Hepatocyte (in vitro differentiated cells): ENCODE results near the gene EEFSEC. TPM values are rescaled to one million over a fixed set of nuclear protein-coding genes. Genes with fewer than 3 reads are reported as not detected.

Experiments
- DNase-seq: peaks from one replicate; pipeline ENCODE4 v3.0.0-alpha.2; 2016; ENCODE audit warnings: low spot score
- H2AFZ ChIP-seq: fragments of 200-600 bp; sonication (generic); 2 replicates; pipeline ENCODE4 v1.6.0; 2016; ENCODE audit warnings: antibody characterized with exemption, mild to moderate bottlenecking
- H3K27ac ChIP-seq: fragments of 200-600 bp; sonication (generic); 2 replicates; pipeline ENCODE4 v1.5.1; 2016; ENCODE audit warnings: mild to moderate bottlenecking
- H3K27me3 ChIP-seq: fragments of 200-600 bp; sonication (generic); 2 replicates; pipeline ENCODE4 v1.6.1; 2016
- H3K36me3 ChIP-seq: fragments of 200-600 bp; sonication (generic); replicated peaks from 2 replicates; pipeline ENCODE4 v1.5.1; 2016; ENCODE audit warnings: low read depth; ENCODE audit not compliant: insufficient read depth
- H3K4me1 ChIP-seq: fragments of 200-600 bp; sonication (generic); 2 replicates; pipeline ENCODE4 v1.5.1; 2016; ENCODE audit warnings: mild to moderate bottlenecking, moderate library complexity; ENCODE audit not compliant: insufficient read depth
- H3K4me2 ChIP-seq: fragments of 200-600 bp; sonication (generic); 2 replicates; pipeline ENCODE4 v1.6.0; 2016
- H3K4me3 ChIP-seq: fragments of 200-600 bp; sonication (generic); 2 replicates; pipeline ENCODE4 v1.5.1; 2016; ENCODE audit warnings: mild to moderate bottlenecking
- H3K79me2 ChIP-seq: fragments of 200-600 bp; sonication (generic); 2 replicates; pipeline ENCODE4 v1.6.0; 2017; ENCODE audit warnings: mild to moderate bottlenecking
- H3K9me2 ChIP-seq: fragments of 200-600 bp; sonication (generic); replicated peaks from 2 replicates; pipeline ENCODE4 v1.6.0; 2017; ENCODE audit warnings: mild to moderate bottlenecking; ENCODE audit not compliant: insufficient read depth
- H3K9me3 ChIP-seq: fragments of 200-600 bp; sonication (generic); 2 replicates; pipeline ENCODE4 v1.5.1; 2016; ENCODE audit warnings: low read depth, mild to moderate bottlenecking
- H4K20me1 ChIP-seq: fragments of 200-600 bp; sonication (generic); 2 replicates; pipeline ENCODE4 v1.6.0; 2016; ENCODE audit warnings: mild to moderate bottlenecking; ENCODE audit not compliant: insufficient read depth, poor library complexity, severe bottlenecking
- EZH2 ChIP-seq: fragments of 200-600 bp; sonication (generic); IDR thresholded peaks from 2 replicates; pipeline ENCODE4 v1.6.1; 2016; ENCODE audit warnings: antibody characterized with exemption, mild to moderate bottlenecking, borderline replicate concordance
- EZH2phosphoT487 ChIP-seq: fragments of 200-600 bp; sonication (generic); IDR thresholded peaks from one replicate; pipeline ENCODE4 v1.6.1; 2018; ENCODE audit warnings: antibody characterized with exemption, mild to moderate bottlenecking, low read depth, moderate library complexity; ENCODE audit not compliant: unreplicated experiment, severe bottlenecking
- WGBS: methylation state at CpG from one replicate; pipeline ENCODE4 v1.1.6; 2016; ENCODE audit warnings: low lambda C conversion rate; ENCODE audit errors: missing lambda C conversion rate; 5-methylcytosine and 5-hydroxymethylcytosine counted together
- polyA plus RNA-seq: library from polyadenylated mRNA; unstranded; fragments of >200 nt; fragmentation: Nextera tagmentation; extraction: Ambion mirVana; gene quantifications from 2 replicates; pipeline ENCODE4 v1.2.1, GENCODE V29; 2016
- total RNA-seq: library from RNA; depleted of rRNA; stranded (reverse); fragments of >200 nt; gene quantifications from 2 replicates; pipeline ENCODE4 v1.2.3, GENCODE V29; 2014
- TF ChIP-seq, protein P1 (sequence below): fragments of 200-600 bp; sonication (generic); IDR thresholded peaks from 2 replicates; pipeline ENCODE4 v1.5.1; 2016; ENCODE audit warnings: antibody characterized with exemption, mild to moderate bottlenecking; ENCODE audit not compliant: poor library complexity

Gene EEFSEC
- total and polyA plus RNA-seq, 2 experiments from 2014 or later, result 9.8 to 17.5 TPM

DNA sequence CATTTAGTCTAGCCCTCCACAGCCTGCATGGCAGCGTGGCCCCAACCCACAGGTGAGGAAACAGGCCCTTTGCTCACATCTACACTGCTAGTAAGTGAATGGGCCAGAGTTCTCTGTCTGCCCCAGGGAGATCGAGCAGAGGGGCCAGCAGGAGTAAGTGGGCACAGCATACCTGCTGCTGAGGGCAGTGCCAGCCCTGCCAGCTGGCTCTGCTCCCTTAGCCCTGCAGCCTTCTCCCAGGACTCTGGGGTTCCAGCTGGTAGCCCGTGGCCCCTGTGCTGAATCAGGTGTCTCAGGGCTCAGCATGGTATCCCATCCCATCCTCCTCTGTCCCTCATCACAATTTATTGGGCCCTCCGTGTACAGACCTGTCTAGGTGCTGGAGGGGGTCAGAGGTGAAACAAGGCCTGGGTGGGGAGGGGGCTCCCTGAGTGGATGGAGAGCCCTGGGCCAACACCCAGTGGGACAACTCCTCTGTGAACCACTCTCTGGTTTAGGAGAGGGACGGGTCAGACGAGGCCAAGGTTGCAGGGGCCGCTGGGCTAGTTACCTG, 211.6 kb downstream of the EEFSEC start:
- TF ChIP-seq EZH2phosphoT487, result no peak
- TF ChIP-seq, protein P1, sequence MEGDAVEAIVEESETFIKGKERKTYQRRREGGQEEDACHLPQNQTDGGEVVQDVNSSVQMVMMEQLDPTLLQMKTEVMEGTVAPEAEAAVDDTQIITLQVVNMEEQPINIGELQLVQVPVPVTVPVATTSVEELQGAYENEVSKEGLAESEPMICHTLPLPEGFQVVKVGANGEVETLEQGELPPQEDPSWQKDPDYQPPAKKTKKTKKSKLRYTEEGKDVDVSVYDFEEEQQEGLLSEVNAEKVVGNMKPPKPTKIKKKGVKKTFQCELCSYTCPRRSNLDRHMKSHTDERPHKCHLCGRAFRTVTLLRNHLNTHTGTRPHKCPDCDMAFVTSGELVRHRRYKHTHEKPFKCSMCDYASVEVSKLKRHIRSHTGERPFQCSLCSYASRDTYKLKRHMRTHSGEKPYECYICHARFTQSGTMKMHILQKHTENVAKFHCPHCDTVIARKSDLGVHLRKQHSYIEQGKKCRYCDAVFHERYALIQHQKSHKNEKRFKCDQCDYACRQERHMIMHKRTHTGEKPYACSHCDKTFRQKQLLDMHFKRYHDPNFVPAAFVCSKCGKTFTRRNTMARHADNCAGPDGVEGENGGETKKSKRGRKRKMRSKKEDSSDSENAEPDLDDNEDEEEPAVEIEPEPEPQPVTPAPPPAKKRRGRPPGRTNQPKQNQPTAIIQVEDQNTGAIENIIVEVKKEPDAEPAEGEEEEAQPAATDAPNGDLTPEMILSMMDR, result no peak
- Histone ChIP-seq H3K36me3 (no peaks in the 10 kb centered on the region), H3K79me2 (no peaks in the 10 kb centered on the region), H3K9me2 (no peaks in the 10 kb centered on the region), H3K4me3 (no peak overlapping the region), H3K4me1 (peaks cover 11% of the 10 kb centered on the region), H2AFZ (no peak overlapping the region), H3K4me2 (no peak overlapping the region), H3K27me3 (no peaks in the 10 kb centered on the region), H3K27ac (no peak overlapping the region), H3K9me3 (no peaks in the 10 kb centered on the region), H4K20me1 (no peaks in the 10 kb centered on the region)
- WGBS, result 96% methylated on average over 7 of the region's 7 CpGs
- DNase-seq, result no peak

DNA sequence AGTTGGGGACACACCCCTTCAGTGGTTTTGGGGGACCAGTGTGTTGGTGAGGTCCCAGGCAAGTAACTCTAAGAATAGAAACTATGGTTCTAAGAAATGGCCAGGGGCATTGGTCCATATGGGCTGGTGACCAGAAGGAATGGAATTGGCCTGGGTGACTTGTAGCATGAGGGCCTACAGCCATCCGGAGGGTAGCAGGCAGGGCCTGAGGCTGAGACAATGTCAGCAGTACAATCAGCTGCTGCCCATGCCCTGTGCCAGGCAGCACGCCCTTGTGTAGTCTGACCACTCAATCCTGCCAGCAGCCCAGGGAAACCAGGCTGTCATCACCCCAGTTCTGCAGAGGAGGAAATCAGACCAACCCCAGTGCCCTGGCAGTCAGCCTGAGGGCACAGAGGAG, 212.9 kb downstream of the EEFSEC start:
- Histone ChIP-seq H3K27me3 (no peaks in the 10 kb centered on the region), H3K79me2 (no peaks in the 10 kb centered on the region), H3K9me3 (no peaks in the 10 kb centered on the region), H3K9me2 (no peaks in the 10 kb centered on the region), H3K4me2 (no peak overlapping the region), H2AFZ (no peak overlapping the region), H3K27ac (no peak overlapping the region), H3K36me3 (no peaks in the 10 kb centered on the region), H3K4me3 (no peak overlapping the region), H3K4me1 (no peaks in the 10 kb centered on the region), H4K20me1 (no peaks in the 10 kb centered on the region)
- TF ChIP-seq, protein P1, result no peak
- TF ChIP-seq EZH2phosphoT487 (no peak), EZH2 (no peak)
- no peak for DNase-seq
- WGBS, result 93% methylated on average over 2 of the region's 2 CpGs

DNA sequence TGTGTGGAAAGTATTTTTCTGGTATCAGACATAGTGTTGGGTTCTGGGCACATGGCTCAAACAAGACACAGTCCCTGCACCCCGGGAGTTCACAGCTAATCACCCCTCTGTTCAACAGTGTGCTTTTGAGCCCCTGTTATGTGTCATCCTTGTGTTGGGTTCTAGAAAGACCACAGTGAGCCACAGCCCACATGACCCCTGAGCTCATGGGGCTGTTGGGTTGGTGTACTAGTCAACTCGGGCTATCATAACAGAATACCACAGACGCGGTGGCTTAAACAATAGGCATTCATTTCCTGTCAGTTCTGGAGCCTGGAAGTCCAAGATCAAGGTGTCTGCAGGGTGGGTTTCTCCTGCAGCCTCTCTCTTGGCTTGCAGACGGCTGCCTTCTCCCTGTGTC, 213.4 kb downstream of the EEFSEC start:
- Histone ChIP-seq H3K27ac (no peak overlapping the region), H2AFZ (no peak overlapping the region), H3K9me3 (no peaks in the 10 kb centered on the region), H4K20me1 (no peaks in the 10 kb centered on the region), H3K27me3 (no peaks in the 10 kb centered on the region), H3K36me3 (no peaks in the 10 kb centered on the region), H3K9me2 (no peaks in the 10 kb centered on the region), H3K79me2 (no peaks in the 10 kb centered on the region), H3K4me3 (no peak overlapping the region), H3K4me2 (no peak overlapping the region), H3K4me1 (no peaks in the 10 kb centered on the region)
- no peak for DNase-seq
- 87% methylated on average over 5 of the region's 5 CpGs for WGBS
- TF ChIP-seq EZH2 (no peak), EZH2phosphoT487 (no peak)
- TF ChIP-seq, protein P1, result no peak

DNA sequence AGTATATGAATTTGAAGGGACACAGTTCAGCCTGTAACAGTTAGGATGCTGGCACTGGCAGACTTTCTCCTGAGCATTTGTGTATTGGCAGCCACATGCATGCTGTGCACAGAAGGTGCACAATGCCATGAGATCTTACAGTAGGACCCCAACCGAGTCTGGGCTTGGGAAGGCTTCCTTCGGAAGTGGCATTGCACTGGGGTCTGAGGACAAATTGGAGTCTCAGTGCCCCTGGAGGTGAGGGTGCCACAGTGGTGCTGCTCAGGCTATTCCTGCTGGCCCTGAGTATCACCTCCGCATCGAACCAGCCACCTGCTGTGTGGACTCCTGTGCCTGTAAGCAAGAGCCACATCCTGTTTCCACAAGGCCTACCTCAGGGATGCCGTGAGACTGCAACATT, 213.9 kb downstream of the EEFSEC start:
- H3K4me3 ChIP-seq, result no peak overlapping the region
- H3K4me1 ChIP-seq, result no peaks in the 10 kb centered on the region
- H3K27ac ChIP-seq, result no peak overlapping the region
- no peaks in the 10 kb centered on the region for H4K20me1 ChIP-seq
- 93% methylated on average over 5 of the region's 5 CpGs for WGBS
- no peaks in the 10 kb centered on the region for H3K27me3 ChIP-seq
- no peak overlapping the region for H3K4me2 ChIP-seq
- no peaks in the 10 kb centered on the region for H3K36me3 ChIP-seq
- H2AFZ ChIP-seq, result no peak overlapping the region
- H3K9me3 ChIP-seq, result no peaks in the 10 kb centered on the region
- no peaks in the 10 kb centered on the region for H3K9me2 ChIP-seq
- TF ChIP-seq EZH2phosphoT487 (no peak), EZH2 (no peak)
- TF ChIP-seq, protein P1, result no peak
- no peaks in the 10 kb centered on the region for H3K79me2 ChIP-seq
- DNase-seq, result no peak
